ENCODE results near the gene ST3GAL4. TPM values are rescaled to one million over a fixed set of nuclear protein-coding genes. Genes with fewer than 3 reads are reported as not detected.

ST3GAL4 gene
- total RNA-seq, 1 donor from 2014 or later, result 36.5 TPM

- DNase-seq (no peak), ATAC-seq (ENCODE audit: poor library complexity) (no peak)
- intact Hi-C loops (cut with DNase I), result loop anchor here (5.0 kb wide), 2 partner anchors 34 to 544 kb away; no protein-coding TSS in a partner anchor
These were observed 87.6 kb downstream of the ST3GAL4 start for GRCh38 chr11:126443120-126443519.

- ATAC-seq (ENCODE audit: poor library complexity) (no peak), DNase-seq (no peak)
- intact Hi-C loops (cut with DNase I), result loop anchor here (5.0 kb wide), 2 partner anchors 33 to 543 kb away; no protein-coding TSS in a partner anchor
These were observed 88.6 kb downstream of the ST3GAL4 start for GRCh38 chr11:126444072-126444471.

GRCh38 chr11:126446581-126446980, 91.1 kb downstream of the ST3GAL4 start:
- intact Hi-C loops (cut with DNase I), result no loop called here
- ATAC-seq (ENCODE audit: poor library complexity), result no peak

GRCh38 chr11:126450198-126450597, 94.7 kb downstream of the ST3GAL4 start:
- intact Hi-C loops (cut with DNase I), result no loop called here

More at GRCh38 chr11:126446581-126446980, 91.1 kb downstream of the ST3GAL4 start:
- no peak for DNase-seq

GRCh38 chr11:126450806-126451205, 95.3 kb downstream of the ST3GAL4 start:
- DNase-seq (no peak), ATAC-seq (ENCODE audit: poor library complexity) (no peak)
- intact Hi-C loops (cut with DNase I), result no loop called here

More at GRCh38 chr11:126450198-126450597, 94.7 kb downstream of the ST3GAL4 start:
- ATAC-seq (ENCODE audit: poor library complexity), result no peak
- no peak for DNase-seq

GRCh38 chr11:126451211-126451802, 95.8 kb downstream of the ST3GAL4 start:
- intact Hi-C loops (cut with DNase I), result no loop called here
- no peak for ATAC-seq (ENCODE audit: poor library complexity)
- no peak for DNase-seq

- no peak for DNase-seq
- intact Hi-C loops (cut with DNase I), result no loop called here
These were observed 97.0 kb downstream of the ST3GAL4 start for GRCh38 chr11:126452241-126453101.

GRCh38 chr11:126456089-126456488, 100.6 kb downstream of the ST3GAL4 start:
- intact Hi-C loops (cut with DNase I), result no loop called here
- ATAC-seq (ENCODE audit: poor library complexity), result no peak

More at GRCh38 chr11:126452241-126453101, 97.0 kb downstream of the ST3GAL4 start:
- no peak for ATAC-seq (ENCODE audit: poor library complexity)

GRCh38 chr11:126456783-126457542, 101.5 kb downstream of the ST3GAL4 start:
- intact Hi-C loops (cut with DNase I), result no loop called here
- DNase-seq (no peak), ATAC-seq (ENCODE audit: poor library complexity) (no peak)

More at GRCh38 chr11:126456089-126456488, 100.6 kb downstream of the ST3GAL4 start:
- DNase-seq, result no peak

GRCh38 chr11:126457817-126458216, 102.3 kb downstream of the ST3GAL4 start:
- DNase-seq (no peak), ATAC-seq (ENCODE audit: poor library complexity) (no peak)
- intact Hi-C loops (cut with DNase I), result no loop called here

GRCh38 chr11:126459691-126460281, 104.3 kb downstream of the ST3GAL4 start:
- intact Hi-C loops (cut with DNase I), result no loop called here
- no peak for DNase-seq
- peak; percentile 59 for ATAC-seq (ENCODE audit: poor library complexity)

GRCh38 chr11:126460417-126461095, 105.1 kb downstream of the ST3GAL4 start:
- DNase-seq (no peak), ATAC-seq (ENCODE audit: poor library complexity) (no peak)
- intact Hi-C loops (cut with DNase I), result no loop called here

GRCh38 chr11:126461096-126461440, 105.6 kb downstream of the ST3GAL4 start:
- no peak for DNase-seq
- no peak for ATAC-seq (ENCODE audit: poor library complexity)
- intact Hi-C loops (cut with DNase I), result no loop called here

- ATAC-seq (ENCODE audit: poor library complexity) (no peak), DNase-seq (no peak)
- intact Hi-C loops (cut with DNase I), result no loop called here
These were observed 106.5 kb downstream of the ST3GAL4 start for GRCh38 chr11:126461996-126462395.

- intact Hi-C loops (cut with DNase I), result no loop called here
- no peak for DNase-seq
- no peak for ATAC-seq (ENCODE audit: poor library complexity)
These were observed 106.9 kb downstream of the ST3GAL4 start for GRCh38 chr11:126462422-126462821.

All from Right ventricle myocardium superior (tissue), 1 donor.